ELR (cell line): ENCODE measurements around the gene AMMECR1.
"Not testable (repeated sequence)": the region's sequence is repeated elsewhere in the genome, so short reads cannot be mapped to it uniquely, and the experiment has no call there.

ENCODE experiments used
- DNase-seq: peaks from one replicate; pipeline ENCODE4 v3.0.0-alpha.2; 2015; ENCODE audit warnings: low read depth

Gene AMMECR1

DNA sequence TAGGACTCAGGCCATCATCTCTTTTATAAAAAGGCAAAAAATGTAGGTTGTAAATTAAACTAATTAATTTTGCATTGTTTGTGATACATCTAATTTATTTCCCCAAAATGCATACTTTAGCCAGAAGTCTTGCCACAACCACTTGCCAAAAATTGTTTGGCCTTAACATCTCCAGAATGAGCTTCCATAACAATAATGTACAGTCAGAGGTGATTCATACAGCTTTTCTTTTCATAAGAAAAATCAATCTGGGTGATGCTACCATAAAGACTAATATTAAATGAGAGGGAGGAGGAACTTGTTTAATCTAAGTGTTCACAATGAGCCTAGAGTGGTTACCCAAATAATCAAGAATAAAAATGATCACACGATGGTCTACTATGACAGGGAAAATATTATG, 59.3 kb downstream of the AMMECR1 start:
- DNase-seq = peak; percentile 72

DNA sequence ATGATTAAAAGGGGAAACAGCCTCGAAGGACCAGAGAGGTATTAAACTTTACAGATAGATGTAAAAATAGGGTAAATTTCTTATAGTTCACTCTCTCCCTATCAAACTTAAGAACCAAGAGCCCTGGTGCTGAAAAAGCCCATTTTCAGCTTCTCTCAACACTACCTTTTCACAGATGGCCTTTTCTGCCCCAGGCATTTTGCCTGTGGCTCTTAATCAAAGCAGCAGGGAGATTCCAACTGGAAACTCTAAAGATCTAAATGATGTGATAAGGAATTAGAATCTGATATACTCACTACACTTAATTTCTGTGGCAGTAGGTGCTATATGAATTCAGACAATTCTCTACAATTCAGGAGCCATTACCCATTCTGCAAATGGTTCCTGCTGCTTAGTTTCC, 60.0 kb downstream of the AMMECR1 start:
- DNase-seq = no peak

DNA sequence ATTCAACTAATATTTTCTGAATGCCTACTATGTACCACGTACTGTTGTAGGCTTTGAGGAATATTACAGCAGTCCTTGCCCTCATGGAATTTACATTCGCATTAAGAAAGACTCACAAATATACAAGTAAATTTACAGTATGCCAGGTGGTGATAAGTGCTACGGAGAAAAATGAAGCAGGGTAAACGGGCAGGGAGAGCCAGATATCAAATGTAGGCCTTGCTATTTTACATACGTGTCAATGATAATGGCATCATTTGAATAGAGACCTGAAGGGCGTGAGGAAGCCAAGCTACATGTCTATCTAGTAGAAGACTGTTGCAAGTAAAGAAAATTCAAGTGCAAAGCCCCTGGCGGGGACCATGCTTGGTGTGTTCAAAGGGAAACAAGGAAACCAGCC, 65.2 kb downstream of the AMMECR1 start:
- DNase-seq = no peak

DNA sequence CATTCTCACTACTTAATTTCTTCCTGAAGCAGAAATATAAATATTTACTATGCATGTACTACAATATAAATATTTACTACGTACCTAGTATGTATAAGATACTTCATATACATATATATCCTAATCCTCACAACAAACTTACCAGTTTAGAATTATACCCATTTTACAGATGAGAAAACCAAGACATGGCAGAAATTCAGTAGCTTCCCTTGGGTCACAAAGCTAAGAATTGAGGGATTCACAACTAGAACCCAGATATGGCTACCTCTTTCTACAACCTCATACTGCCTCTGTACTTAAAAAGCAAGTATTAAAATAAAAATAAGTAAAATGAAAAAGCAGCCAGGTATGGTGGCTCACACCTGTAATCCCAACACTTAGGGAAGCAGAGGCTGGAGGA, 65.9 kb downstream of the AMMECR1 start:
- DNase-seq = no peak

DNA sequence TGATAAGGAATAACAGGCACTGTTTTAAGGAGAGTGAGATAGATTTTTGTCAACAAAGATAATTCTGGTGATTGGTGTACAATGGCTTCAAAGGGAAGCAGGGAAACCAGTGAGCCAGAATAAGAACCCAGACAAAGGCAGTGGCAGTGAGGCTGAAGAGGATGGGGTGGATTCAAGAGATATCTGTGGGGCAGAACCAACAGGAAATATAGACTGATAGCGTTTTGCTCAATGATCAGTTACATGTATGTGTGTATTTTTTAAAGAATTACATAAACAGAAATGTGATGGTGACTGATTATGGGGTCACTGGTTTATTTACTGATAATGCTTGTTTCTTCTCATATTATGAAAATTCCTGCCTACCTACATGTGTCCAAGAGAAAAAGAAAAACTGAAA, 66.4 kb downstream of the AMMECR1 start:
- DNase-seq = no peak

DNA sequence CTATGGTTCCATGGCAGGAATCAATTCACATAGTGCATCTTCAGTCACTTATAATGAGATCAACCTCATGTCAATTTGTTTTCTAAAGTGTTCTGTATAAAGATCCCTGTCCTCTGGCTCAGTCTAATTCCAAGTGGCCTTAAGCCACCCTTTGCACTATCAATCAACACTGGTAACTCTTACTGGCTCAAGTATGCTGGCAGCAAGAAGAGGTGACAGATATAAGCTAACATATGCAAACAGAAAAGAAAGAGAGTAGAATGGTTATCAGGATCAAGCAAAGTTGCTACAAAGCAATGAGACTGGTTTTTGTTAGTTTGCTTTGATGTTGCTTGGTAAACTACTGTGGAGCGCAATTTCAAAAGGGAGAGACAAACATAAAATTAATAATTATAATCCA, 67.0 kb downstream of the AMMECR1 start:
- no peak for DNase-seq

DNA sequence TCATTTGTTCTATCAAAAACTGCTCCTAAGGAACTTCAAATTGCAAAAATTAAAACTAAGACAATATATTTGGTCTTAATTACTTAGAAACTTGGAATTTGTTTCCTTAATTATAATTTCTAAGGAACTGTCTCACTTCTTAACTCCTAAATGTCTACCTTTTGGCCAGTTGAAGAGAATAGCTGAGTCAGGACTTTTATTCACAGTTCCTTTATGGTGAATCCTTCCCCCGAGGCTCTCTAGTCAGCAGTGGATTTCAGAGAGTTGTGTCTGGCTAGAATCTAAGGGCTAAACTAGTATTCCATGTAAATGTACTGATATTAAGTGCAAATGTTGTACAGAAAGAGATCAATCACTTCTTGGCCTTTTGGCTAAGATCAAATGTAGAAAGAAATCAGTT, 69.3 kb downstream of the AMMECR1 start:
- DNase-seq = no peak

DNA sequence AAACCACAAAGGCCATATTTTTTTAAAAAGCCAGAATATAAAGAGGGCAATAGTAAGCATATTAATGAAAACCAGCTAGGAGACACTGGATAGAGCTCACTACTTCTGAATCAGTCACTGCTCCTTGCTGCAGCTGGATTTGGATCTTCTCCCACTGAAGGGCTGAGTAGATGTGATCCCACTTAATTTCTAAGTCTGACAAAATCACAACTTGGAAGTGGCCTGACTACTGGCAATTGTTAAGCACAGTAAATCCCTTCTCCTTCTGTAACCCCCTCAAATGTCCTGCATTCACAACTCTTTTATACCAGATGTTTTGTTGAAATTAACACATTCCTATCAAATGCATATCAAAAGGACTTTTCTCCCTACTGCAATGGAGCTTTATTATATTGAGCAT, 72.9 kb downstream of the AMMECR1 start:
- no peak for DNase-seq

DNA sequence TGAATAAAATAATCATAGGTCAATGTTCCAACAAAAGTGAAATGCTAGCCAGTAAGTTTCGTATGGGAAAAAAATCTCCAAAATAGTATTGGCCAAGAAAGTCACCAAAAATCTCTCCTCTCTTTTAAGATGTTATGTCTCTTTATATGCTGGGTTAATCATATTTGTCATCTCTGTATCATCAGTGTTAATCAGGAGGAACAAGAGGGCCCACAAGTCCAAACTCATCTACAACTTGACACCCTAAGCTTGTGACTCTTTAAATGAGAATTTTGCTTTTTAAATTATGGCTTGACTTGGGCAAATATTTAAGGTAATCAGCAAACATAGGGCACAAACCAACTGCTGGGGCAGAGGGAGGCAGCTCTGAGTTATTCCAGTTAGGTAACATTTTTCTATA, 75.5 kb downstream of the AMMECR1 start:
- DNase-seq = no peak

DNA sequence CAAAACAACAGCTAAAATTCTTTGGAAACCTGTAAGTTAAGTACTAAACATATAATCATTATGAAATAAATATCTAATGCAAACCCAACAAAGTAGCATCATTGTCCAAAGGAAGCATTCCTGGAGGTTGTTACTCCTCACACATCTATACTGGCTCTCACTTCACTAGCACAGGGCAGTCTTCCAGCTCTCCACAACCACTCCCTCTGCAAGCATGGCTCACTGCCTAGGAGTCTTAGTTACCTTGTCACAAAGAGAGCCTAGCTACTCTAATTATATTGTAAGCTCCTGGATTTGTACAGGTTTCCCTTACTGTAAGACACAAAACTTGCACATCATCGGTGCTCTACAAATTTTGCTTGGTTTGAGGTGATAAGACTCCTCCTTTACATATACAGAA, 76.1 kb downstream of the AMMECR1 start:
- no peak for DNase-seq

DNA sequence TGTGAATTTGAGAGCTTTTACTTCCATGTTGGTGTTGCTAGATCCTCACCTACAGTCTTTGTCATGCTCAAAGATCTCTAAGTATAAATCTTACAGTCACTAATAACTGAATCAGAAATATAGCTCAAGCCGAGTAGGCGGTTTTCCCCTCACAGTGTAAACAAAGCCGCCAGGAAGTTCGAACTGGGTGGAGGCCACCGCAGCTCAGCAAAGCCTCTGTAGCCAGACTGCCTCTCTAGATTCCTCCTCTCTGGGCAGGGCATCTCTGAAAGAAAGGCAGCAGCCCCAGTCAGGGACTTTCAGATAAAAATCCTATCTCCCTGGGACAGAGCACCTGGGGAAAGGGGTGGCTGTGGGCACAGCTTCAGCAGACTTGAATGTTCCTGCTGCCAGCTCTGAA, 79.6 kb downstream of the AMMECR1 start:
- DNase-seq = peak; percentile 13

DNA sequence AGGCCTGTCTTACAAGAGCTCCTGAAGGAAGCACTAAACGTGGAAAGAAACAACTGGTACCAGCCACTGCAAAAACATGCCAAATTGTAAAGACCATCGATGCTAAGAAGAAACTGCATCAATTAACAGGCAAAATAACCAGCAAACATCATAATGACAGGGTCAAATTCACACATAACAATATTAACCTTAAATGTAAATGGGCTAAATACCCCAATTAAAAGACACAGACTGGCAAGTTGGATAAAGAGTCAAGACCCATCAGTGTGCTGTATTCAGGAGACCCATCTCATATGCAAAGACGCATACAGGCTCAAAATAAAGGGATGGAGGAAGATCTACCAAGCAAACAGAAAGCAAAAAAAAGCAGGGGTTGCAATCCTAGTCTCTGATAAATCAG, 86.4 kb downstream of the AMMECR1 start:
- DNase-seq = not testable (repeated sequence)

DNA sequence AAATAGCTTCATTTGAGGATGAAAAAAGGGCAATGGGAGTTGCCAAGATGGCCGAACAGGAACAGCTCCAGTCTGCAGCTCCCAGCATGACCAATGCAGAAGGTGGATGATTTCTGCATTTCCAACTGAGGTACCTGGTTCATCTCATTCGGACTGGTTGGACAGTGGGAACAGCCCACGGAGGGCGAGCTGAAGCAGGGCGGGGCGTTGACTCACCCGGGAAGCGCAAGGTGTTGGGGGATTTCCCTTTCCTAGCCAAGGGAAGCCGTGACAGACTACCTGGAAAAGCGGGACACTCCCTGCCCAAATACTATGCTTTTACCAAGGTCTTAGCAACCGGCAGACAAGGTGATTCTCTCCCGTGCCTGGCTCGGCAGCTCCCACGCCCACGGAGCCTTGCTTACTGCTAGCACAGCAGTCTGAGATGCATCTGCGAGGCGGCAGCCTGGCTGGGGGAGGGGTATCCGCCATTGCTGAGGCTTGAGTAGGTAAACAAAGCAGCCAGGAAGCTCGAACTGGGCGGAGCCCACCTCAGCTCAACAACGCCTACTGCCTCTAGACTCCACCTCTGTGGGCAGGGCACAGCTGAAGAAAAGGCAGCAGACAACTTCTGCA, 88.3 kb downstream of the AMMECR1 start:
- not testable (repeated sequence) for DNase-seq

DNA sequence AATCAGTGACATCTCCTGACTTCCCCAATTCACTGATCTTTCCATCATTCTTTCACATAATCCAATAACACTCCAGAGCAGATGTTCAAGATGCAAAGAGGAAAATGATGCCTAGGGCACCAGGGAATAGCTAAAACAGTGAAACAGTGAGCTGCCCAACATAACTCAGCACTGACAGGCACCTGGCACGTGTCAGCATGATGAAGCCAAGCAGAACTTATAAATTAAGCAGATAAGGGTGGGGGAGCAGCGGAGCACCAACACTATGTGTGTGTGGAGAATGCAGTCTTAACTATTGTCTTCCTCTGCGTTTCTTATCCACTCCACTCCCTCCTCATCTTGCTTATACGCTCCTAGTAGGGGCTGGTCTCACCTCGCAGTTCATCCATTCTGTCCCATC, 89.4 kb downstream of the AMMECR1 start:
- DNase-seq = no peak

DNA sequence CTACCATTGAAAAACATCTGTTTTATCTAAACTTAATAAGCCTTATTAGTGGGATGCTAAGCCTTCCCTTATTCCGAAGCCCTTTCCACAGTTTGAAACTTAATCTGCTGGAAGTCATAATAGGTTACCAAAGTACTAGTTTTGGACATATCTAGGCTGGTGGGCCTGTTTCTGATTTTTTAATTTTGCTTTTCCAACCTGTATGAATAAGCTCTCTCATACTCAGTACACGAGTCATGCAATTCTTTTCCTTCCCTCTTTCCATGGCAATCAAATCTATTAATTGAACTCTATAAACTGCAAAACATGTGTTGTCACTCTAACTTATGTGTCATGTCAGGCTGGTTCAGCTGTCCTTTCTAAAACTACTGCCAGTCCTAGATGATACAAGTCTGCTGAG, 91.0 kb downstream of the AMMECR1 start:
- DNase-seq = peak; percentile 58

DNA sequence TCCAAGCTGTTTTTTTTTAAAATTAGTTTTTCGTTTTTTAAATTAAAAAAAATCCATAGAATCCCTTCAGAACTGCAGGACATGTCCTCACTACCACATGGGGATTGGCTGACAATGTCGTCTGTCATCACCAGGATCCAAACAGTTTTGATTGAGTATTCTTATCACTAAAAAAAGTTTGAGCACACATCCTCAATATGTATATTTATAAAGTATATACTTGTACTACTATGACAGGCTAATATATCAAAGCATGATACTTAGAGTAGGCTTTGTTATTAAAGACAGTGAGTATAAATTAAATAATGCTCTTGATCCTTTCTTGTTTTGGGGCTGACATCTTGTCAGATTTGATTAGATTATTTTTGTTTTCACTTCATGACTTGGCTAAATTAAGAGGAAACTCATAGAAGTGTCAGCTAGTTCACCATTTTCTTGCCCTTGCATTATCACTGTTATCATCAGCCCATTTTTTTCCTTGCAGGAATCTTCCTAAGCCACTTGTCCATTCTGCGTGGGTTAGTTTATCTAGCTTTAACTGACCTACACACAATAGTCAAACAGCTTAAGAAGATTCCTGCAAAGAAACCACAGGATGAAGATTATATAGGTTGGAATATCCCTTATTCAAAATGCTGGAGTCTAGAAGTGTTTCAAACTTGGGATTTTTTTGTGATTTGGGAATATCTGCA, 92.8 kb downstream of the AMMECR1 start:
- DNase-seq = no peak

DNA sequence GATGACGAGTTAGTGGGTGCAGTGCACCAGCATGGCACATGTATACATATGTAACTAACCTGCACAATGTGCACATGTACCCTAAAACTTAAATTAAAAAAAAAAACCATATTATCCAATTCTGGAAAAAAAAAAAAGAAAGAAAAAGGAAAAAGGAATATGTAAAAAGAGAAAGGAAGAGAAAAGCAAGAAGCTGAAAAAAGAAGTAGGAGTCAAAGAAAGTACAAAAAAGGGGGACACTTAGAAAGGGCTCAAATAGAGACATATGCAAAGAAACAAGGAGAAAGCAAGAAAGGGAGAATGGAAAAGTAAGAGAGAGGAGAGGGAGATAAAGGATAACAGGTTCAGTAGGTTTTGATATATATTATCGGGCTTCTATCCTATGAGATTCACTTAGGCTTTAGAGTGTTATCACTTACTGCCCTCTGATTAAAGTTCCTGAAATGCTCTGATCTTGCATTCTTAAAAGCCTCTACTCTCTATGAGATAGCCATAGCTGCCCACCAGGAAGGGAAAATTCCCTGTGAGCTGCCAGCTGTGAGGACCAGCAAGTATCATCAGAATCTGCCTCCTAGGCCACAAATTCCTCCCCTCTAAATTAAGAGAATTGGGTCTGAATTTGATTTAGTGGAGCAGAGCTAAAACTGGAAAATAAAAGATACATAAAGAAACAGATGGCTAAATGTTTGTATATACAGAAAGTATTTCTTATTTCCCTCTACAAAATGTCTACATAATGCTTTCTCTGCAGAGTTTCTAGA, 95.2 kb downstream of the AMMECR1 start:
- no peak for DNase-seq

DNA sequence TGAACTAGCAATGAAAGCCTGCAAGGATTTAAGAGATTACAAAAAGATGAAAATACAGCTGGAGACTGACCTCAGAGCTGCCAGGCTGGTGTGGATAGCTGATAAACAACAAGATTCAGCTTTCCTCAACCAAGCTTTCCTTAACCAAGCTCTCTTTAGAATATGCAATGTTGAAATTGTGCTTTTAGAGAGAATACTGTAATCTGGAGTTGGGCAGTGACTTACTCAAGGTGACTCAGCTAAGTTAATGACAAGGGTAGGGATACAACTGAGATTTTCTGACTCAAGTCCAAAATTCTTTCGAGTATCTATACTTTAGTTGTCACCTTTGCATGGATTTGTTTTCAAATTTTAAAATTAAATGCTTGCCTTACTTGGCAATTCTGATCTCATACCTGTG, 98.0 kb downstream of the AMMECR1 start:
- peak; percentile 77 for DNase-seq

DNA sequence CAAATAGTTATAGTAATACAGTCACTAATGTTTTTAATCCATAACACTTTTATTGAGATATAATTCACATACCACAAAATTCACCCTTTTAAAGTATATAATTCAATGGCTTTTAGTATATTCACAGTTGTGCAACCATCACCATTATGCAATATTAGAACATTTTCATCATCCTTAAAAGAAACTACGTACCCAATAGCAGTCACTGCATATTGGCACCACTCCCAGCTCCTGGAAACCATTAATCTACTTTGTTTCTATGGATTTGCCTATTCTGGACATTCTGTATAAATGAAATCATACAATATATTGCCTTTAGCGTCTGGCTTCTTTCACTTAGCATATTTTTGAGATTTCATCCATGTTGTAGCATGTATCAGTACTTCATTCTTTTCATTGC, 99.3 kb downstream of the AMMECR1 start:
- DNase-seq = no peak

DNA sequence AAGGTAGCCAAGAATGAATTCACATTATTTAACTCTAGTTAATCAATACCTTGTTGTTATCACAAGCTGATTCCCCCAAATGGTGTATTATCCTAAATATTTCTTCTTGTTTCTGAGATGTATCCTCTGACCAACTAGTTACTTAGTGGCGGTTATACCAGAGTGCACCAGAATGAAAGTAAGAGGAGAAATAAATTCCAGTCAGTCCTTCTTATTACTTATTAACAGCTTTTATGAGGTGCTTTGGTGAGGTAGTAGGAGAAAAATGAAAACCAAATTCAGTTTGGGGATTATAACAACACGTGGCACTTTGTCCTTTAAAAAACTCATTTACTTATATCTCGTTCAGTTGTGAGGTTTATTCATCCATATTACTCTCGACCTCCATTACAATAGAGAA, 101.9 kb downstream of the AMMECR1 start:
- DNase-seq = no peak

DNA sequence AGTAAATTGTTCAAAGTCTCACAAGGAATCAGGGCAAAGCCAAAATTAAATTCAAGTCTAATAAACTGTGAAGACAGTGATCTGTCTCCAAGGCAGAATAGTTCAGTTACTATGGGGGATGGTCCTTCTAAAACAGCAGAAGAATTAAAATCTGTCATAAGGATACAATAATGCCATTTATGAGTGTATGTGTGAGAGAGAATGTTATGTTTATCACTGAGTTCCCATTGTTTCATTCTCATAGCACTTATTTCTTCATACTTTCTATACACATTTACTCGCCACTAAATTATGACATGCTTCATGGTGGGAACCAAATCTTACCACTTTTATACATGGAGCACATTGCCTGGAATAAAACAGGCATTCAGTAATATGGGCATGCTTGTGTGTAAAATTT, 102.5 kb downstream of the AMMECR1 start:
- no peak for DNase-seq

DNA sequence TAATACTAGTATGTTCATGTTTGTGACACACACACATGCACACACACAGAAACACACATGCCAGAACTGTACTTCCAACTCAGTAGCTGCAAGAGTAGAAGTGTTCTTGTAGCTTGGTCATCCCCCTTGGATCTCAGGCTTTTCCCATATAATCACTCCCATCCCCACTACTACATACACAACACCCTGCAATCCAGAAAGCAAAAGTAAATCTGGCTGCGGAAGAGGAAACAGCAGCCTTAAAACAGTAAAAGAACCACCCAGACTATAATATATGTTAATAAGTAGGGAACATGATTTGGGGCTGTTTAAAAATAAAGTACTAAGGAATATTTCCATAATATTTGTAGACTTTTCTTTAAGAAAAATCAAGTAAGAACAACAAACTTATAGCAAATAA, 103.2 kb downstream of the AMMECR1 start:
- no peak for DNase-seq

DNA sequence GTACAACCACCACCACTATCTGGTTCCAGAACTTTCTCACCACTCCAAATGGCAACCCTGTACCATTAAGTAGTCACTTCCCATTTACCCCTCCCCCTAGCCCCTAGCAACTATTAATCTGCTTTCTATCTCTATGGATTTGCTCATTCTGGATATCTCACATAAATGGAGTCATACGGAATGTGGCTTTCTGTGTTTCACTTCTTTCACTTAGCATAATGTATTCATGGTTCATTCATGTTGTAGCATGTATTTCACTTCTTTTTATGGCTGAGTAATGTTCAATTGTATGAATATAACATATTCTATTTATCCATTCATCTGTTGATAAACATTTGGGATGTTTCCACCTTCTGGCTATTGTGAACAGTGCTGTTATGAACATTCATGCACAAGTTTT, 104.7 kb downstream of the AMMECR1 start:
- DNase-seq = no peak

DNA sequence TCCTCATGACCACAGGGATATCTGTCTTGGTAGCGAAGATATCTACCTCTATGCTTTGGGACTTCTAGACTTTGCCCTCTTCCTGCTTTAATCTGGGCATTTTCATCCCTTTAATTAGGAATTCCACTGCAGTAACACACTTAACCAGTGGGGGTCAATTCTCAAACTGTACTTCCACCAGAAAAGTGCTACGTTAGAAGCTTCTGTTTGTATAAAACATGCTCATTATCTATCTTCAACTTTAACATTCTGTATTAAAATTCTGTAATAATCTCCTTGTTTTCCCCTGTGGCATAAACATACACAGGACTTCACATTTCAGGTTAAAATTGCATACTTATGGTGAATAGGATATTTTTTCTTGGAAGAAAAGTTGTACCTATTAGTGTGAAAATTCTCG, 105.6 kb downstream of the AMMECR1 start:
- peak; percentile 45 for DNase-seq
